Measurements from ENCODE around the gene TAGLN2.

Gene TAGLN2

GRCh38 chr1:159924025-159924790 lies 1.1 kb downstream of the TAGLN2 start:
- intact Hi-C loops (cut with DNase I) = no loop called here
- peak in 4 of 10 donors; percentile 46 to 93 (median 56) for DNase-seq

GRCh38 chr1:159923203-159924024 lies 1.9 kb downstream of the TAGLN2 start:
- peak in 1 of 10 donors; percentile 83 for DNase-seq
- intact Hi-C loops (cut with DNase I) = no loop called here

GRCh38 chr1:159922511-159923202 lies 2.6 kb downstream of the TAGLN2 start:
- peak in 1 of 10 donors; percentile 71 for DNase-seq
- intact Hi-C loops (cut with DNase I) = no loop called here

- intact Hi-C loops (cut with DNase I) = no loop called here
- peak in 1 of 10 donors; percentile 74 for DNase-seq
Measured at GRCh38 chr1:159921700-159922504, 3.4 kb downstream of the TAGLN2 start.

- no peak for DNase-seq
- intact Hi-C loops (cut with DNase I) = no loop called here
Measured at GRCh38 chr1:159921251-159921650, 4.1 kb downstream of the TAGLN2 start.

GRCh38 chr1:159920651-159921050 lies 4.7 kb downstream of the TAGLN2 start:
- no peak for DNase-seq
- intact Hi-C loops (cut with DNase I) = no loop called here

- DNase-seq = peak in 1 of 10 donors; percentile 78
- intact Hi-C loops (cut with DNase I) = no loop called here
Measured at GRCh38 chr1:159920202-159920601, 5.1 kb downstream of the TAGLN2 start.

- peak in 1 of 10 donors; percentile 55 for DNase-seq
- intact Hi-C loops (cut with DNase I) = no loop called here
Measured at GRCh38 chr1:159919236-159919865, 6.0 kb downstream of the TAGLN2 start.

- DNase-seq = peak in 1 of 10 donors; percentile 85
- intact Hi-C loops (cut with DNase I) = no loop called here
Measured at GRCh38 chr1:159918352-159919200, 6.7 kb downstream of the TAGLN2 start.

- intact Hi-C loops (cut with DNase I) = no loop called here
- peak in 1 of 10 donors; percentile 82 for DNase-seq
Measured at GRCh38 chr1:159917533-159918351, 7.6 kb downstream of the TAGLN2 start.

GRCh38 chr1:159916242-159917051 lies 8.9 kb downstream of the TAGLN2 start:
- peak in 1 of 10 donors; percentile 33 for DNase-seq
- intact Hi-C loops (cut with DNase I) = no loop called here

- intact Hi-C loops (cut with DNase I) = no loop called here
- DNase-seq = peak in 1 of 10 donors; percentile 59
Measured at GRCh38 chr1:159915571-159916241, 9.6 kb downstream of the TAGLN2 start.

- intact Hi-C loops (cut with DNase I) = no loop called here
- peak in 1 of 10 donors; percentile 42 for DNase-seq
Measured at GRCh38 chr1:159914252-159915018, 10.9 kb downstream of the TAGLN2 start.

- intact Hi-C loops (cut with DNase I) = no loop called here
- peak in 1 of 10 donors; percentile 26 for DNase-seq
Measured at GRCh38 chr1:159913451-159914192, 11.7 kb downstream of the TAGLN2 start.

All from posterior cingulate gyrus (tissue), 11 donors.